OCI-LY1 (cell line): ENCODE data around the gene ATOSA.
A peak's percentile ranks its signal among the peaks of the same experiment; 100 is the strongest.

Experiments
- H2AFZ ChIP-seq: fragments of 200-600 bp; sonication (generic), shearing (Covaris generic); 2 replicates; pipeline ENCODE4 v1.6.0; 2014; ENCODE audit warnings: antibody characterized with exemption, mild to moderate bottlenecking, low read length
- H3F3A ChIP-seq: fragments of 200-600 bp; sonication (generic), shearing (Covaris generic); 2 replicates; pipeline ENCODE4 v1.6.0; 2014; ENCODE audit warnings: mild to moderate bottlenecking, antibody characterized with exemption, low read length, moderate library complexity; ENCODE audit not compliant: insufficient read depth
- H3K27ac ChIP-seq: fragments of 200-600 bp; sonication (generic); 2 replicates; pipeline ENCODE4 v1.5.1; 2014; ENCODE audit warnings: low read length, mixed run types, mild to moderate bottlenecking, low read depth; ENCODE audit not compliant: poor library complexity, severe bottlenecking
- H3K27me3 ChIP-seq: fragments of 200-600 bp; sonication (generic); 2 replicates; pipeline ENCODE4 v1.6.0; 2014; ENCODE audit warnings: antibody characterized with exemption, mild to moderate bottlenecking, low read length, moderate library complexity; ENCODE audit not compliant: insufficient read depth
- H3K36me3 ChIP-seq: fragments of 200-600 bp; sonication (generic); 2 replicates; pipeline ENCODE4 v1.6.1; 2014; ENCODE audit warnings: mild to moderate bottlenecking, antibody characterized with exemption, low read length, moderate library complexity, mixed read lengths; ENCODE audit not compliant: insufficient read depth
- H3K4me1 ChIP-seq: fragments of 200-600 bp; sonication (generic); 2 replicates; pipeline ENCODE4 v1.5.1; 2014; ENCODE audit warnings: mild to moderate bottlenecking, low read length, moderate library complexity; ENCODE audit not compliant: insufficient read depth, severe bottlenecking
- H3K4me2 ChIP-seq: fragments of 200-600 bp; sonication (generic), shearing (Covaris generic); 2 replicates; pipeline ENCODE4 v1.6.1; 2014; ENCODE audit warnings: low read length
- H3K4me3 ChIP-seq: fragments of 200-600 bp; sonication (generic); 2 replicates; pipeline ENCODE4 v1.5.1; 2014; ENCODE audit warnings: low read length, low read depth, mild to moderate bottlenecking, mixed read lengths; ENCODE audit not compliant: poor library complexity, severe bottlenecking
- H3K79me2 ChIP-seq: fragments of 200-600 bp; shearing (Covaris generic); 2 replicates; pipeline ENCODE4 v1.6.1; 2016; ENCODE audit warnings: mixed run types, low read length, mixed read lengths; ENCODE audit not compliant: insufficient read depth
- H3K9ac ChIP-seq: fragments of 200-600 bp; sonication (generic), shearing (Covaris generic); 2 replicates; pipeline ENCODE4 v1.6.1; 2014; ENCODE audit warnings: mild to moderate bottlenecking, low read length, mixed read lengths
- H3K9me2 ChIP-seq: fragments of 200-600 bp; sonication (generic), shearing (Covaris generic); 2 replicates; pipeline ENCODE4 v1.6.1; 2014; ENCODE audit warnings: low read depth, mild to moderate bottlenecking, low read length, mixed read lengths
- H3K9me3 ChIP-seq: fragments of 200-600 bp; shearing (Covaris generic); 2 replicates; pipeline ENCODE4 v1.6.1; 2014; ENCODE audit warnings: low read length, mixed read lengths
- H4K20me1 ChIP-seq: fragments of 200-600 bp; sonication (generic), shearing (Covaris generic); 2 replicates; pipeline ENCODE4 v1.6.0; 2016; ENCODE audit warnings: mild to moderate bottlenecking, low read length; ENCODE audit not compliant: insufficient read depth
- CTCF ChIP-seq: fragments of 200-600 bp; sonication (generic), shearing (Covaris generic); IDR thresholded peaks from 2 replicates; pipeline ENCODE4 v1.5.1; 2017; ENCODE audit warnings: mild to moderate bottlenecking, antibody characterized with exemption, low read length, moderate library complexity, mixed read lengths
- EZH2 ChIP-seq: fragments of 200-600 bp; sonication (generic), shearing (Covaris generic); IDR thresholded peaks from 2 replicates; pipeline ENCODE4 v1.8.0; 2017; ENCODE audit warnings: borderline replicate concordance, mixed run types, mild to moderate bottlenecking, antibody characterized with exemption, low read length, moderate library complexity, mixed read lengths

The ATOSA gene

GRCh38 chr15:52709187-52709981, 30.2 kb upstream of the ATOSA start:
- Histone ChIP-seq H3K27me3 (no peaks in the 10 kb centered on the region), H3K4me1 (peaks cover 39% of the 10 kb centered on the region), H3K36me3 (no peaks in the 10 kb centered on the region), H3K4me3 (peak overlapping the region; percentile 70), H3K9me3 (no peaks in the 10 kb centered on the region), H3K9me2 (no peaks in the 10 kb centered on the region), H4K20me1 (no peaks in the 10 kb centered on the region), H3K79me2 (peaks cover 35% of the 10 kb centered on the region), H3F3A (no peaks in the 10 kb centered on the region), H3K9ac (peak overlapping the region; percentile 70), H2AFZ (no peak overlapping the region), H3K4me2 (peak overlapping the region; percentile 94), H3K27ac (peak overlapping the region; percentile 85)
- TF ChIP-seq CTCF (no peak), EZH2 (no peak)

- Histone ChIP-seq H3K4me3 (peak overlapping the region; percentile 70), H3K4me1 (peaks cover 62% of the 10 kb centered on the region), H3K9me3 (no peaks in the 10 kb centered on the region), H3K4me2 (peak overlapping the region; percentile 94), H3K79me2 (peaks cover 64% of the 10 kb centered on the region), H4K20me1 (no peaks in the 10 kb centered on the region), H3K9me2 (no peaks in the 10 kb centered on the region), H2AFZ (no peak overlapping the region), H3K27ac (peak overlapping the region; percentile 47), H3F3A (no peaks in the 10 kb centered on the region), H3K36me3 (no peaks in the 10 kb centered on the region), H3K9ac (peak overlapping the region; percentile 70; the same call in 1 of the 2 replicates), H3K27me3 (no peaks in the 10 kb centered on the region)
- no peak for TF ChIP-seq CTCF
- TF ChIP-seq EZH2 = no peak
These were observed 26.9 kb upstream of the ATOSA start for GRCh38 chr15:52706091-52706490.

GRCh38 chr15:52702390-52702789, 23.2 kb upstream of the ATOSA start:
- H3K9ac ChIP-seq = no peak overlapping the region
- H4K20me1 ChIP-seq = no peaks in the 10 kb centered on the region
- peaks cover 62% of the 10 kb centered on the region for H3K4me1 ChIP-seq
- no peaks in the 10 kb centered on the region for H3K9me2 ChIP-seq
- peaks cover 67% of the 10 kb centered on the region for H3K79me2 ChIP-seq
- H3F3A ChIP-seq = no peaks in the 10 kb centered on the region
- H3K27ac ChIP-seq = peak overlapping the region; percentile 9
- no peaks in the 10 kb centered on the region for H3K9me3 ChIP-seq
- no peaks in the 10 kb centered on the region for H3K27me3 ChIP-seq
- no peak overlapping the region for H2AFZ ChIP-seq
- TF ChIP-seq EZH2 (no peak), CTCF (no peak)
- peaks cover 6% of the 10 kb centered on the region; the same call in 1 of the 2 replicates for H3K36me3 ChIP-seq
- peak overlapping the region; percentile 16; the same call in 1 of the 2 replicates for H3K4me2 ChIP-seq
- no peak overlapping the region for H3K4me3 ChIP-seq
